GM10248 (cell line): ENCODE measurements around the gene FAM167B.

Experiments
- CTCF ChIA-PET: fragments of 300-600 bp; sonication (Branson Sonifier 250); formaldehyde crosslinking; extraction: SDS; loops from one replicate; lab custom pipeline; 2021; ENCODE audit warnings: antibody characterized with exemption; lab: Yijun Ruan, JAX
- POLR2A ChIA-PET: fragments of 350-650 bp; sonication (Branson Sonifier 250); formaldehyde crosslinking; extraction: SDS; loops from one replicate; lab custom pipeline; 2020; ENCODE audit warnings: antibody characterized with exemption; lab: Yijun Ruan, JAX
- DNase-seq: peaks from one replicate; pipeline ENCODE4 v3.0.0; 2012; ENCODE audit errors: extremely low spot score
- TF ChIP-seq, protein P1 (sequence below): IDR thresholded peaks from 2 replicates; pipeline ENCODE4 v1.5.1; 2012; ENCODE audit warnings: mild to moderate bottlenecking, low read depth; ENCODE audit errors: extremely low read depth, missing control alignments, control extremely low read depth

FAM167B gene

DNA sequence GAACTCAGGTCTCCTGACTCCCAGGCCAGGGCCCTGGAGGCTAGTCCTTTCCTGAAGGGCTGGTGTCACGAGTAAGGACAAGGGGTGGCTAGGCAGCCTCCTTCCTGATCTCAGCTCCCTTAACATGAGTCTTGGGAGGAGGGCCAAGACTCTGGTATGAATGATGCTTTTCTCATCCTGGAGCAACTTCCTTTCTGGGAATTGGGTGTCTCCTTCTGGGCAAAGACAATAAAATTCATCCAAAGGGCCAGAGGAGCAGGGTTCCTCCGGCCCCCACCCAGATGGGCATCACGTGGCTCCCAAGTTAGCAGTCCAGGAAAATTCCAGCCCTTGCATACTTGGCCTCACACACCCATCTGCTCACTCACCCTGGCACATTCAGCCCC, at the start of gene FAM167B:
Gene FAM167B, plus strand, starts transcription at position 335 of the 386 bp plus-strand sequence. CDS start 200 bp downstream, outside the sequence.
- CTCF ChIA-PET = interaction anchor here (1.4 to 14.4 kb wide), 9 partner anchors 8 to 85 kb away, joined by 3 to 156 read pairs (median 12); no protein-coding TSS in a partner anchor
- POLR2A ChIA-PET = interaction anchor here (0.6 kb wide), 1 partner anchor 85 kb away, joined by 3 read pairs; no protein-coding TSS in a partner anchor
- TF ChIP-seq, protein P1, sequence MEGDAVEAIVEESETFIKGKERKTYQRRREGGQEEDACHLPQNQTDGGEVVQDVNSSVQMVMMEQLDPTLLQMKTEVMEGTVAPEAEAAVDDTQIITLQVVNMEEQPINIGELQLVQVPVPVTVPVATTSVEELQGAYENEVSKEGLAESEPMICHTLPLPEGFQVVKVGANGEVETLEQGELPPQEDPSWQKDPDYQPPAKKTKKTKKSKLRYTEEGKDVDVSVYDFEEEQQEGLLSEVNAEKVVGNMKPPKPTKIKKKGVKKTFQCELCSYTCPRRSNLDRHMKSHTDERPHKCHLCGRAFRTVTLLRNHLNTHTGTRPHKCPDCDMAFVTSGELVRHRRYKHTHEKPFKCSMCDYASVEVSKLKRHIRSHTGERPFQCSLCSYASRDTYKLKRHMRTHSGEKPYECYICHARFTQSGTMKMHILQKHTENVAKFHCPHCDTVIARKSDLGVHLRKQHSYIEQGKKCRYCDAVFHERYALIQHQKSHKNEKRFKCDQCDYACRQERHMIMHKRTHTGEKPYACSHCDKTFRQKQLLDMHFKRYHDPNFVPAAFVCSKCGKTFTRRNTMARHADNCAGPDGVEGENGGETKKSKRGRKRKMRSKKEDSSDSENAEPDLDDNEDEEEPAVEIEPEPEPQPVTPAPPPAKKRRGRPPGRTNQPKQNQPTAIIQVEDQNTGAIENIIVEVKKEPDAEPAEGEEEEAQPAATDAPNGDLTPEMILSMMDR = no peak
- DNase-seq = no peak

DNA sequence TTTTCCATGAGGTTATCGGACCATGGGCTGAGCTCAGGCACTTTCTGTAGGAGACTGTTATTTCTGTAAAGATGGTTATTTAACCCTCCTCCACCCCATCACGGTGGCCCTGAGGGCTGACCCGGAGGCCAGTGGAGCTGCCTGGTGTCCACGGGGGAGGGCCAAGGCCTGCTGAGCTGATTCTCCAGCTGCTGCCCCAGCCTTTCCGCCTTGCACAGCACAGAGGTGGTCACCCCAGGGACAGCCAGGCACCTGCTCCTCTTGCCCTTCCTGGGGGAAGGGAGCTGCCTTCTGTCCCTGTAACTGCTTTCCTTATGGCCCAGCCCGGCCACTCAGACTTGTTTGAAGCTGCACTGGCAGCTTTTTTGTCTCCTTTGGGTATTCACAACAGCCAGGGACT, 49.2 kb upstream of the FAM167B start:
- no peak for DNase-seq
- POLR2A ChIA-PET = interaction anchor here (0.8 to 1.7 kb wide), 4 partner anchors 15 to 139 kb away, joined by 3 to 4 read pairs (median 4); partner anchors contain the start of genes MARCKSL1 and TXLNA
- TF ChIP-seq, protein P1 = no peak
- CTCF ChIA-PET = interaction anchor here (0.9 to 2.8 kb wide), 8 partner anchors 10 to 215 kb away, joined by 3 to 17 read pairs (median 4); no protein-coding TSS in a partner anchor

DNA sequence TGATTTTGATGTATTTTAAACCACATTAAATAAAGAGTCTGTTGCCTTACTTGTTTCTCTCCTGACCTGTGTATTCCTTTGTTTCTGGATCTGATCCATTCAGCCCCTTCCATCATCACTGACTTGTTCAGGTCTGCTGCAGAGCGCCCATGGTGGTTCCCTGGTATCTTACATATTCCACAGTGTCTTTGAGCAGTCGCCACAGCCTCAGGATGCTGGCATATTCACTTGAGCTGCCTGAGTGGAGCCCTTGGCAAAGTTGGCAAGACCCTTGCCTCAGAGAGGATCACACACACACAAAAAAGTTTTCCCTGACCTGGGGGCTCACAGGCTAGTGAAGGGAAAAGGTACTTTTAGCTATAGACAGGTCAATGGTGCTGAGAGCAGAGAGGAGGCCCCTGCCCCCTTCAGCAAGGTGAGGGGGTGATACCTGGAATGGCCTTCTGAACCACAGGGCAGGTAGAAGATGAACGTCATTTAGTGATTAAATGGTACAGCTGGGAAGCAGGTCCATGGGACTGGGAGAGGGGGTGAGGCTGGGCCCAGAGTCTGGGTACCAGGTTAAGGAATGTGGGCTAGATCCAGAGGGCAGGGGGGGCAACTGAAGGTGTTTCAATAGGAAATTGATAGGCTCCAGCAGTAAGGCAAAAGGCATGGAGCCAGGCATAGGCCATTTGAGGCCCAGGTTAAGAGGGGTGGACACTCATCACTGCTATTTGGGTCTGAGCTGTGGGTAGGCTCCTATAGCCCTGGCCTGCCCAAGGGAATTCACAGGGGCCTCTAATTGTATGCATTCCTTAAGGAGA, 48.6 kb upstream of the FAM167B start:
- POLR2A ChIA-PET = interaction anchor here (1.1 to 1.7 kb wide), 2 partner anchors 19 to 138 kb away, joined by 4 read pairs; partner anchors contain the start of genes MARCKSL1 and TXLNA
- no peak for DNase-seq

DNA sequence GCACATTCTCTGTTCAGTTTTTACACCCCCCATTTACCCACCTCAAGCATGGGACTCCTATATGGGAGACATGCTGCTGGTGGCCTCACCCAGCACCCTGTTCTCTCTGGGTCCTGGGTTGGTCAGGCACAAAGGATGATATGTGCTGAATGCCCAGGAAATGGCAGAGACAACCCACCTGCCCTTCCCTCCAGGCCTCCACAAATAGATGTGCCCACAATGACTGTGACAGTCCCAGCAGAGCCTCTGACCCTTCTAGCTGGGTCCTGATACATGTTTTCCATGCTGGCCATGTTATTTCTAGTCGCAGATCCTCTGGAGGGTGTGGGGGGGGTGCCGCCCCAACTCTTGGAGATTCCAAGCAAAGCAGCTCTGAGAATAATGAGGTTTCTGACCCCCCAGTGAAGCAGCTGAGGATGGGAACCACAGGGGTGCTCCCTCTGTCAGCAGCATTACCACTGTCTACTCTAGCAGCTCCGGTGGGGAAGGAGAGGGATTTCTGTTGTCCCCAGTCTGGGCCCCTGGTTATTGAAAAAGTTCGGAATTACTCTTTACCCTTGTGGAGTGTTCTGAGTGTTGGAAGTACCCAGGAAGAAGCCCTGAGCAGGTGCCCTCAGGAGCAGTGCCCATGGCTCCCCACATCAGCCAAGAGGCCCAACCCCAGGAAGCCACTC, 47.8 kb upstream of the FAM167B start:
- CTCF ChIA-PET = interaction anchor here (1.6 to 2.8 kb wide), 4 partner anchors 12 to 50 kb away, joined by 4 to 17 read pairs (median 6); no protein-coding TSS in a partner anchor
- POLR2A ChIA-PET = no interaction called here
- DNase-seq = no peak

More for the DNA sequence above, 48.6 kb upstream of the FAM167B start:
- CTCF ChIA-PET = interaction anchor here (0.9 to 2.8 kb wide), 9 partner anchors 10 to 215 kb away, joined by 3 to 17 read pairs (median 4); no protein-coding TSS in a partner anchor
- TF ChIP-seq, protein P1 = no peak

DNA sequence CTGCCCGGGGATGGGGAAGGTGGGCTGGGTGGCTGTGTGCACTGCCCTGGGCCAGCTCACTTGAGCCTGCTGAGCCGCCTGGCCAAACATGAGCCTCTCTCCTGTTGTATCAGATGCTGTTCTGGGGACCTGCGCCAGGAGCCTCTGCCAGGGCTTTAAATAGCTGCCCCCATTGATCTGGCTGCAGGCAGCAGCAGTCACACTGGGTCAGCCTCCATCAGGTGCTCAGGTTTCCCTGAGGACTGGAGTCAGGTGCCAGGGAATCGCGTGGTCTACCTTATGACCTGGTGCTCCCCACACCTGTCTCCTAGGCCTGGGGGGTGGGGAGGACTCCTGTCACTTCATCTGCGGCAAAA, 47.3 kb upstream of the FAM167B start:
- TF ChIP-seq, protein P1 = no peak
- no peak for DNase-seq

More for the DNA sequence above, 47.8 kb upstream of the FAM167B start:
- TF ChIP-seq, protein P1 = no peak

More for the DNA sequence above, 47.3 kb upstream of the FAM167B start:
- POLR2A ChIA-PET = interaction anchor here (1.9 kb wide), 1 partner anchor 20 kb away, joined by 13 read pairs; the partner anchor contains the start of gene TXLNA
- CTCF ChIA-PET = interaction anchor here (1.4 to 2.7 kb wide), 4 partner anchors 11 to 50 kb away, joined by 3 to 6 read pairs (median 4); no protein-coding TSS in a partner anchor
